ENCODE results near the gene LPIN1.
A peak's percentile ranks its signal among the peaks of the same experiment; 100 is the strongest.

LPIN1 gene

GRCh38 chr2:11746376-11746806, at the start of gene LPIN1:
Gene LPIN1, plus strand, starts transcription at chr2:11746632. Its CDS starts 18,910 bp downstream, at chr2:11765542.
- DNase-seq: peak; percentile 48 to 91

GRCh38 chr2:11696736-11697102, 49.7 kb upstream of the LPIN1 start:
- no peak for DNase-seq

GRCh38 chr2:11697103-11697871, 49.1 kb upstream of the LPIN1 start:
- peak in 1 of 2 experiments; percentile 76 for DNase-seq

GRCh38 chr2:11698009-11698922, 48.2 kb upstream of the LPIN1 start:
- DNase-seq: peak; percentile 5 to 27

- DNase-seq: no peak
Measured at GRCh38 chr2:11699686-11700670, 46.5 kb upstream of the LPIN1 start.

GRCh38 chr2:11701206-11701605, 45.2 kb upstream of the LPIN1 start:
- no peak for DNase-seq

- no peak for DNase-seq
Measured at GRCh38 chr2:11701751-11702301, 44.6 kb upstream of the LPIN1 start.

GRCh38 chr2:11702946-11703345, 43.5 kb upstream of the LPIN1 start:
- DNase-seq: no peak

GRCh38 chr2:11703700-11704099, 42.7 kb upstream of the LPIN1 start:
- no peak for DNase-seq

- DNase-seq: no peak
Measured at GRCh38 chr2:11705063-11705462, 41.4 kb upstream of the LPIN1 start.

- DNase-seq: no peak
Measured at GRCh38 chr2:11705711-11706110, 40.7 kb upstream of the LPIN1 start.

- DNase-seq: no peak
Measured at GRCh38 chr2:11708106-11708505, 38.3 kb upstream of the LPIN1 start.

GRCh38 chr2:11709293-11709692, 37.1 kb upstream of the LPIN1 start:
- DNase-seq: no peak

- peak in 1 of 2 experiments; percentile 33 for DNase-seq
Measured at GRCh38 chr2:11710210-11710609, 36.2 kb upstream of the LPIN1 start.

GRCh38 chr2:11710632-11711353, 35.6 kb upstream of the LPIN1 start:
- DNase-seq: peak; percentile 29 to 75

- no peak for DNase-seq
Measured at GRCh38 chr2:11711354-11711716, 35.1 kb upstream of the LPIN1 start.

- no peak for DNase-seq
Measured at GRCh38 chr2:11711751-11712150, 34.7 kb upstream of the LPIN1 start.

GRCh38 chr2:11712866-11713265, 33.6 kb upstream of the LPIN1 start:
- no peak for DNase-seq

- DNase-seq: no peak
Measured at GRCh38 chr2:11713815-11714214, 32.6 kb upstream of the LPIN1 start.

- no peak for DNase-seq
Measured at GRCh38 chr2:11715987-11716652, 30.3 kb upstream of the LPIN1 start.

GRCh38 chr2:11716689-11717321, 29.6 kb upstream of the LPIN1 start:
- no peak for DNase-seq
